Stimulated activated CD4-positive, alpha-beta T cell treated with anti-CD3 and anti-CD28 coated beads, Interleukin-1b, Interleukin-23, amount 100 ng/mL, for 4 hours (primary cell): Measurements from ENCODE around the gene LBHD1.
"Not testable (repeated sequence)": the region's sequence is repeated elsewhere in the genome, so short reads cannot be mapped to it uniquely, and the experiment has no call there.

Experiments used
- DNase-seq, 2 donors: peaks; one replicate each; pipeline ENCODE4 v3.0.0-alpha.2; 2020; ENCODE audit warnings: low read depth in 2 of 2

The LBHD1 gene

GRCh38 chr11:62671608-62672389 lies at the start of gene LBHD1, which contains the start of gene UQCC3:
Gene LBHD1 (minus strand): TSS chr11:62672267. CDS start chr11:62670031, 2,236 bp downstream.
Gene UQCC3 (plus strand): TSS chr11:62671673. CDS start chr11:62671746, 73 bp downstream.
- DNase-seq, result peak; percentile 63 to 67

- DNase-seq, result no peak
Measured at GRCh38 chr11:62719302-62719978, 47.4 kb upstream of the LBHD1 start.

GRCh38 chr11:62716816-62717215 lies 44.7 kb upstream of the LBHD1 start:
- no peak for DNase-seq

- no peak for DNase-seq
Measured at GRCh38 chr11:62716206-62716605, 44.1 kb upstream of the LBHD1 start.

- no peak for DNase-seq
Measured at GRCh38 chr11:62715150-62716130, 43.4 kb upstream of the LBHD1 start.

- DNase-seq, result no peak
Measured at GRCh38 chr11:62713343-62713742, 41.3 kb upstream of the LBHD1 start.

- no peak for DNase-seq
Measured at GRCh38 chr11:62712861-62713260, 40.8 kb upstream of the LBHD1 start.

- DNase-seq, result no peak
Measured at GRCh38 chr11:62712276-62712812, 40.3 kb upstream of the LBHD1 start.

- peak; percentile 15 to 18 for DNase-seq
Measured at GRCh38 chr11:62710001-62710345, 37.9 kb upstream of the LBHD1 start.

- peak; percentile 87 to 93 for DNase-seq
Measured at GRCh38 chr11:62709247-62710000, 37.4 kb upstream of the LBHD1 start.

- no peak for DNase-seq
Measured at GRCh38 chr11:62708793-62709192, 36.7 kb upstream of the LBHD1 start.

GRCh38 chr11:62708392-62708791 lies 36.3 kb upstream of the LBHD1 start:
- no peak for DNase-seq

GRCh38 chr11:62707277-62707861 lies 35.3 kb upstream of the LBHD1 start, which contains the start of the genes BSCL2 and GNG3:
Gene BSCL2 (minus strand): TSS chr11:62707424. CDS start chr11:62707195, 229 bp downstream.
Gene GNG3 (plus strand): TSS chr11:62707676. CDS start chr11:62708296, 620 bp downstream.
- no peak for DNase-seq

- no peak for DNase-seq
Measured at GRCh38 chr11:62706850-62707247, 34.8 kb upstream of the LBHD1 start.

- DNase-seq, result peak; percentile 92 to 94
Measured at GRCh38 chr11:62705880-62706849, 34.1 kb upstream of the LBHD1 start.

- DNase-seq, result no peak
Measured at GRCh38 chr11:62705413-62705812, 33.3 kb upstream of the LBHD1 start.

GRCh38 chr11:62703921-62704320 lies 31.9 kb upstream of the LBHD1 start:
- not testable (repeated sequence) for DNase-seq

- DNase-seq, result no peak
Measured at GRCh38 chr11:62702246-62702645, 30.2 kb upstream of the LBHD1 start.
